H1 (cell line): ENCODE measurements around the gene UFC1. TPM values are rescaled to one million over a fixed set of nuclear protein-coding genes. Genes with fewer than 3 reads are reported as not detected.

Experiments
- JUN ChIP-seq: IDR thresholded peaks from 2 replicates; pipeline ENCODE4 v1.6.1; 2011; ENCODE audit warnings: low read depth, mild to moderate bottlenecking, improper control_type of control experiment, low read length
- YY1 ChIP-seq: IDR thresholded peaks from 2 replicates; pipeline ENCODE4 v1.6.1; 2011; ENCODE audit warnings: low read depth, mild to moderate bottlenecking, low read length
- polyA plus RNA-seq, 7 experiments: library from polyadenylated mRNA; depleted of rRNA in 3 of 7; stranded (reverse) in 5 of 7; unstranded in 2 of 7; fragments of >200 nt in 5 of 7; fragments of 200-250 nt in 2 of 7; gene quantifications; 1 replicate in 5 of 7; 2 replicates in 1 of 7; 4 replicates in 1 of 7; pipeline versions ENCODE4 v1.2.1 to v1.2.3, GENCODE V29; 2011 to 2013; ENCODE audit warnings: missing spikeins in 2 of 7, mixed read lengths in 2 of 7
- small RNA-seq: library from polyadenylated mRNA; stranded (forward); fragments of <200 nt; extraction: miRNeasy Mini kit (QIAGEN cat#:217004); gene quantifications from one replicate; pipeline ENCODE3, GENCODE V24; 2013; ENCODE audit not compliant: insufficient read depth
- total RNA-seq: library from RNA; stranded (reverse); fragmentation: NEBNext Ultra II Directional; extraction: Animal tissue kit (Norgen Biotek cat#: 25700); gene quantifications from 2 replicates; pipeline ENCODE4 v1.2.1, GENCODE V29; 2021

Gene UFC1
- total and polyA plus RNA-seq, 2 of the 8 experiments (the other 6 are each of a cell fraction or from before 2014, with no cell fraction given) = 67.8 to 102 TPM

DNA sequence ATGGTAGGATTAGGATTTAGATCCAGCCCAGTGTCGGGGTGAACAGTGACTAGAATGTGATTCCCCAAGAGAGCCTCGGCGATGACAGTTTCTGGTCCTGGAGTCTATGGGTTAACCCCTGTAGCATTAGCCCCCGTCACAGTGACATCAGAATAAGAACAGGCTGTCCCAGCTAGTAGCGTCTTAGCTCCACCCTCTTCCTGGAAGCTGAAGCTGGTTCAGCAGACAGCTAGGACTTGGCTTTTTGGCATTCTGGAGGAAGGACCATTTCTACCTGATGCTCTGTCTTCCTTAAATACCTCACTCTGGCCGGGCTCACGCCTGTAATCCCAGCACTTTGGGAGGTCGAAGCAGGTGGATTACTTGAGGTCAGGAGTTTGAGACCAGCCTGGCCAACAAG is 53.4 kb downstream of the UFC1 start (continued):
- TF ChIP-seq JUN (no peak), YY1 (no peak)

Small RNA genes within 50 kb of the gene (small RNA-seq; reads per million reads assigned to genes)
- gene RF01225 = not detected

Other genes starting within 250 kb of the UFC1 start
- 4.7 and 5.6 TPM in 2 replicates for gene ITLN2, start 199.2 kb upstream of the UFC1 start, total RNA-seq
- gene ITLN2, start 199.2 kb upstream of the UFC1 start, polyA plus RNA-seq (2011; rRNA removed) = 6.3 and 6.8 TPM in 2 replicates
- 143 and 159 TPM in 2 replicates for gene F11R, start 132.8 kb upstream of the UFC1 start, total RNA-seq
- 170 and 200 TPM in 2 replicates for gene F11R, start 132.8 kb upstream of the UFC1 start, polyA plus RNA-seq (2011; rRNA removed)
- 60.4 and 60.9 TPM in 2 replicates for gene TSTD1, start 115.0 kb upstream of the UFC1 start, total RNA-seq
- gene TSTD1, start 115.0 kb upstream of the UFC1 start, polyA plus RNA-seq (2011; rRNA removed) = 314 and 360 TPM in 2 replicates
- gene USF1, start 108.0 kb upstream of the UFC1 start, total RNA-seq = 68.9 and 74.6 TPM in 2 replicates
- 45.7 and 50.3 TPM in 2 replicates for gene USF1, start 108.0 kb upstream of the UFC1 start, polyA plus RNA-seq (2011; rRNA removed)
- 0.39 and 0.40 TPM in 2 replicates for gene ARHGAP30, start 84.1 kb upstream of the UFC1 start, total RNA-seq
- 0.27 and 0.50 TPM in 2 replicates for gene ARHGAP30, start 84.1 kb upstream of the UFC1 start, polyA plus RNA-seq (2011; rRNA removed)
- gene NECTIN4, start 64.4 kb upstream of the UFC1 start, total RNA-seq = 0.19 and 0.29 TPM in 2 replicates
- gene NECTIN4, start 64.4 kb upstream of the UFC1 start, polyA plus RNA-seq (2011; rRNA removed) = 0.71 and 0.86 TPM in 2 replicates
- gene KLHDC9, start 55.6 kb upstream of the UFC1 start, total RNA-seq = 4.0 and 6.5 TPM in 2 replicates
- 15.6 and 18.0 TPM in 2 replicates for gene KLHDC9, start 55.6 kb upstream of the UFC1 start, polyA plus RNA-seq (2011; rRNA removed)
- gene PFDN2, start 35.9 kb upstream of the UFC1 start, total RNA-seq = 71.2 and 74.7 TPM in 2 replicates
- 66.2 and 69.6 TPM in 2 replicates for gene PFDN2, start 35.9 kb upstream of the UFC1 start, polyA plus RNA-seq (2011; rRNA removed)
- 40.4 and 40.6 TPM in 2 replicates for gene NIT1, start 35.9 kb upstream of the UFC1 start, total RNA-seq
- 33.0 and 46.3 TPM in 2 replicates for gene NIT1, start 35.9 kb upstream of the UFC1 start, polyA plus RNA-seq (2011; rRNA removed)
- 42.0 and 42.6 TPM in 2 replicates for gene DEDD, start 21.3 kb upstream of the UFC1 start, total RNA-seq
- 55.9 and 61.7 TPM in 2 replicates for gene DEDD, start 21.3 kb upstream of the UFC1 start, polyA plus RNA-seq (2011; rRNA removed)
- gene USP21, start 5.5 kb downstream of the UFC1 start, total RNA-seq = 23.9 and 28.2 TPM in 2 replicates
- 36.3 and 53.5 TPM in 2 replicates for gene USP21, start 5.5 kb downstream of the UFC1 start, polyA plus RNA-seq (2011; rRNA removed)
- gene PPOX, start 12.4 kb downstream of the UFC1 start, total RNA-seq = 32.1 and 40.4 TPM in 2 replicates
- gene PPOX, start 12.4 kb downstream of the UFC1 start, polyA plus RNA-seq (2011; rRNA removed) = 37.7 and 39.4 TPM in 2 replicates
- gene B4GALT3, start 23.5 kb downstream of the UFC1 start, total RNA-seq = 42.3 and 45.5 TPM in 2 replicates
- gene B4GALT3, start 23.5 kb downstream of the UFC1 start, polyA plus RNA-seq (2011; rRNA removed) = 43.0 and 61.2 TPM in 2 replicates
- 7.2 and 12.4 TPM in 2 replicates for gene ADAMTS4, start 45.1 kb downstream of the UFC1 start, total RNA-seq
- 4.6 and 6.4 TPM in 2 replicates for gene ADAMTS4, start 45.1 kb downstream of the UFC1 start, polyA plus RNA-seq (2011; rRNA removed)
- 88.7 and 95.1 TPM in 2 replicates for gene NDUFS2, start 48.4 kb downstream of the UFC1 start, total RNA-seq
- gene NDUFS2, start 48.4 kb downstream of the UFC1 start, polyA plus RNA-seq (2011; rRNA removed) = 100 and 113 TPM in 2 replicates
- 0.86 TPM in 1 of 2 replicates, not detected in the other for gene FCER1G, start 61.3 kb downstream of the UFC1 start, total RNA-seq
- gene FCER1G, start 61.3 kb downstream of the UFC1 start, polyA plus RNA-seq (2011; rRNA removed) = 0.85 and 1.6 TPM in 2 replicates
- gene APOA2, start 69.7 kb downstream of the UFC1 start, total RNA-seq = not detected in 2 replicates
- 0.41 TPM in 1 of 2 replicates, not detected in the other for gene APOA2, start 69.7 kb downstream of the UFC1 start, polyA plus RNA-seq (2011; rRNA removed)
- gene TOMM40L, start 72.1 kb downstream of the UFC1 start, total RNA-seq = 13.8 and 15.0 TPM in 2 replicates
- gene TOMM40L, start 72.1 kb downstream of the UFC1 start, polyA plus RNA-seq (2011; rRNA removed) = 11.4 and 14.2 TPM in 2 replicates
- not detected in 2 replicates for gene NR1I3, start 84.2 kb downstream of the UFC1 start, total RNA-seq
- gene NR1I3, start 84.2 kb downstream of the UFC1 start, polyA plus RNA-seq (2011; rRNA removed) = not detected in 2 replicates
- gene PCP4L1, start 104.8 kb downstream of the UFC1 start, total RNA-seq = 1.0 and 1.9 TPM in 2 replicates
- 0.41 and 0.55 TPM in 2 replicates for gene PCP4L1, start 104.8 kb downstream of the UFC1 start, polyA plus RNA-seq (2011; rRNA removed)
- 4.1 and 6.1 TPM in 2 replicates for gene MPZ, start 156.0 kb downstream of the UFC1 start, total RNA-seq
- gene MPZ, start 156.0 kb downstream of the UFC1 start, polyA plus RNA-seq (2011; rRNA removed) = 5.1 and 8.1 TPM in 2 replicates
- gene SDHC, start 160.4 kb downstream of the UFC1 start, total RNA-seq = 216 and 224 TPM in 2 replicates
- gene SDHC, start 160.4 kb downstream of the UFC1 start, polyA plus RNA-seq (2011; rRNA removed) = 251 and 305 TPM in 2 replicates
- gene CFAP126, start 213.9 kb downstream of the UFC1 start, total RNA-seq = not detected in 2 replicates
- not detected in 2 replicates for gene CFAP126, start 213.9 kb downstream of the UFC1 start, polyA plus RNA-seq (2011; rRNA removed)